Colonic mucosa (tissue), 4 donors: ENCODE results near the gene NHLRC4. TPM values are rescaled to one million over a fixed set of nuclear protein-coding genes. Genes with fewer than 3 reads are reported as not detected.

Source experiments
- DNase-seq: peaks from one replicate; pipeline ENCODE4 v3.0.0-alpha.2; 2020
- H3K27ac ChIP-seq: fragments of 200-600 bp; one replicate; pipeline ENCODE4 v1.8.0; 2021
- H3K27me3 ChIP-seq: fragments of 200-600 bp; one replicate; pipeline ENCODE4 v1.8.0; 2021
- H3K36me3 ChIP-seq: fragments of 200-600 bp; one replicate; pipeline ENCODE4 v1.8.0; 2021
- H3K4me1 ChIP-seq: fragments of 200-600 bp; one replicate; pipeline ENCODE4 v1.8.0; 2021; ENCODE audit warnings: mild to moderate bottlenecking
- H3K4me3 ChIP-seq: fragments of 200-600 bp; one replicate; pipeline ENCODE4 v1.8.0; 2021
- H3K9ac ChIP-seq, 2 donors: one replicate each; pipeline ENCODE4 v1.7.0; 2013; ENCODE audit warnings: control low read depth in 2 of 2, low read depth in 2 of 2, low read length in 2 of 2
- H3K9me3 ChIP-seq: fragments of 200-600 bp; one replicate; pipeline ENCODE4 v1.8.0; 2021
- CTCF ChIP-seq: fragments of 200-600 bp; IDR thresholded peaks from one replicate; pipeline ENCODE4 v1.8.0; 2022; ENCODE audit warnings: antibody characterized with exemption, mild to moderate bottlenecking
- intact Hi-C: fragments of 100-400 bp; cut with DNase I; formaldehyde crosslinking; loops from one replicate; pipeline ENCODE4 v1.14.1; 2022
- total RNA-seq, 2 donors: library from RNA; stranded (reverse); fragmentation: NEBNext Ultra II Directional in 1 of 2; extraction: Animal tissue kit (Norgen Biotek cat#: 25700) in 1 of 2; gene quantifications; one replicate each; pipeline ENCODE4 v1.2.1, GENCODE V29; 2021
- donor health status: healthy.
- donor health status: DM: no; HTN: no; CAD: no.
- donor health status: DM: no; HTN: no; CAD: no.

NHLRC4 gene
- total RNA-seq, 2 donors from 2014 or later, result 0.32 to 0.35 TPM

GRCh38 chr16:586047-586644 is 19.3 kb downstream of the NHLRC4 start:
- no peak overlapping the region for H3K27ac ChIP-seq
- H3K36me3 ChIP-seq, result no peaks in the 10 kb centered on the region
- H3K27me3 ChIP-seq, result no peaks in the 10 kb centered on the region
- no peak for DNase-seq
- H3K4me1 ChIP-seq, result peaks cover under 1% of the 10 kb centered on the region
- H3K4me3 ChIP-seq, result no peak overlapping the region
- H3K9me3 ChIP-seq, result no peaks in the 10 kb centered on the region
- H3K9ac ChIP-seq, result peak overlapping the region in 1 of 2 donors; percentile 12
- intact Hi-C loops, result no loop called here
- TF ChIP-seq CTCF, result no peak

GRCh38 chr16:586645-587590 is 20.1 kb downstream of the NHLRC4 start:
- intact Hi-C loops, result no loop called here
- Histone ChIP-seq H3K9ac (peak overlapping the region; percentile 35 to 46), H3K27me3 (no peaks in the 10 kb centered on the region), H3K27ac (no peak overlapping the region), H3K4me3 (no peak overlapping the region), H3K9me3 (no peaks in the 10 kb centered on the region), H3K36me3 (no peaks in the 10 kb centered on the region), H3K4me1 (peaks cover 6% of the 10 kb centered on the region)
- DNase-seq, result no peak
- no peak for TF ChIP-seq CTCF

- Histone ChIP-seq H3K27me3 (no peaks in the 10 kb centered on the region), H3K27ac (peak overlapping the region; percentile 97), H3K4me3 (peak overlapping the region; percentile 81), H3K9me3 (no peaks in the 10 kb centered on the region), H3K4me1 (peaks cover 20% of the 10 kb centered on the region), H3K9ac (peak overlapping the region; percentile 84 to 88), H3K36me3 (no peaks in the 10 kb centered on the region)
- no peak for DNase-seq
- TF ChIP-seq CTCF, result no peak
- intact Hi-C loops, result no loop called here
Observed at GRCh38 chr16:588639-588888, 21.8 kb downstream of the NHLRC4 start.

- peak overlapping the region; percentile 97 for H3K27ac ChIP-seq
- intact Hi-C loops, result no loop called here
- H3K36me3 ChIP-seq, result no peaks in the 10 kb centered on the region
- no peak for TF ChIP-seq CTCF
- peak; percentile 99 for DNase-seq
- peaks cover 20% of the 10 kb centered on the region for H3K4me1 ChIP-seq
- H3K27me3 ChIP-seq, result no peaks in the 10 kb centered on the region
- H3K4me3 ChIP-seq, result peak overlapping the region; percentile 81
- no peaks in the 10 kb centered on the region for H3K9me3 ChIP-seq
- H3K9ac ChIP-seq, result peak overlapping the region; percentile 84 to 88
Observed at GRCh38 chr16:588889-589657, 22.3 kb downstream of the NHLRC4 start.

- intact Hi-C loops, result no loop called here
- H3K9me3 ChIP-seq, result no peaks in the 10 kb centered on the region
Observed at GRCh38 chr16:589658-590187, 22.9 kb downstream of the NHLRC4 start, which contains the start of gene RAB40C. Gene RAB40C, plus strand, starts transcription at chr16:590066. Its CDS starts 226 bp downstream, at chr16:590292.

More at GRCh38 chr16:589658-590187, 22.9 kb downstream of the NHLRC4 start, which contains the start of gene RAB40C:
- H3K4me1 ChIP-seq, result peaks cover 25% of the 10 kb centered on the region
- peak within 1 kb of the TSS; percentile 84 for H3K4me3 ChIP-seq
- H3K9ac ChIP-seq, result peak within 1 kb of the TSS; percentile 86 to 96
- no peak for TF ChIP-seq CTCF
- peak; percentile 99 for DNase-seq
- H3K27ac ChIP-seq, result peak within 1 kb of the TSS; percentile 97
- H3K27me3 ChIP-seq, result no peaks in the 10 kb centered on the region
- H3K36me3 ChIP-seq, result no peaks in the 10 kb centered on the region
